Hematopoietic multipotent progenitor cell (in vitro differentiated cells): ENCODE measurements around the gene KCTD1. TPM values are rescaled to one million over a fixed set of nuclear protein-coding genes. Genes with fewer than 3 reads are reported as not detected.
"Not testable (repeated sequence)": the region's sequence is repeated elsewhere in the genome, so short reads cannot be mapped to it uniquely, and the experiment has no call there.

Source experiments
- DNase-seq, 3 donors: peaks; one replicate each; pipeline ENCODE4 v3.0.0-alpha.2; 2011 to 2015; ENCODE audit warnings: low read depth in 2 of 3, low spot score in 2 of 3
- total RNA-seq: library from RNA; depleted of rRNA; stranded (reverse); fragments of >200 nt; gene quantifications from one replicate; pipeline ENCODE4 v1.2.3, GENCODE V29; 2012

KCTD1 gene
- total RNA-seq, 1 donor: 8.6 TPM

GRCh38 chr18:26461405-26461804, 86.9 kb downstream of the KCTD1 start:
- DNase-seq: no peak

GRCh38 chr18:26460449-26461091, 87.8 kb downstream of the KCTD1 start:
- peak in 1 of 3 donors; percentile 19 for DNase-seq

GRCh38 chr18:26459884-26460283, 88.5 kb downstream of the KCTD1 start:
- DNase-seq: no peak

- DNase-seq: no peak
Measured at GRCh38 chr18:26459340-26459739, 89.0 kb downstream of the KCTD1 start.

- DNase-seq: peak in 2 of 3 donors; percentile 48 to 75
Measured at GRCh38 chr18:26458526-26459232, 89.7 kb downstream of the KCTD1 start.

GRCh38 chr18:26457611-26458353, 90.6 kb downstream of the KCTD1 start:
- DNase-seq: no peak

GRCh38 chr18:26457195-26457594, 91.2 kb downstream of the KCTD1 start:
- DNase-seq: no peak

- DNase-seq: no peak
Measured at GRCh38 chr18:26456070-26456491, 92.3 kb downstream of the KCTD1 start.

GRCh38 chr18:26455639-26456038, 92.7 kb downstream of the KCTD1 start:
- DNase-seq: no peak

- no peak for DNase-seq
Measured at GRCh38 chr18:26454616-26455015, 93.7 kb downstream of the KCTD1 start.

GRCh38 chr18:26454192-26454591, 94.2 kb downstream of the KCTD1 start:
- DNase-seq: no peak

GRCh38 chr18:26453386-26453901, 94.9 kb downstream of the KCTD1 start:
- DNase-seq: no peak

GRCh38 chr18:26450989-26451682, 97.2 kb downstream of the KCTD1 start:
- no peak for DNase-seq

GRCh38 chr18:26448714-26449159, 99.6 kb downstream of the KCTD1 start:
- DNase-seq: no peak

GRCh38 chr18:26443853-26444252, 104.5 kb downstream of the KCTD1 start:
- DNase-seq: no peak

- no peak for DNase-seq
Measured at GRCh38 chr18:26442126-26442525, 106.2 kb downstream of the KCTD1 start.

- no peak for DNase-seq
Measured at GRCh38 chr18:26440644-26441043, 107.7 kb downstream of the KCTD1 start.

GRCh38 chr18:26439537-26439936, 108.8 kb downstream of the KCTD1 start:
- no peak for DNase-seq

- peak in 1 of 3 donors; percentile 52 for DNase-seq
Measured at GRCh38 chr18:26438980-26439379, 109.4 kb downstream of the KCTD1 start.

GRCh38 chr18:26437634-26438033, 110.7 kb downstream of the KCTD1 start:
- not testable (repeated sequence) for DNase-seq
